AG04450 (cell line): Measurements from ENCODE around the gene P2RY8. TPM values are rescaled to one million over a fixed set of nuclear protein-coding genes. Genes with fewer than 3 reads are reported as not detected.

ENCODE experiments used
- CTCF ChIA-PET: fragments of 300-600, 350-600 bp; formaldehyde crosslinking; extraction: SDS; loops from one replicate; lab custom pipeline; 2022; ENCODE audit warnings: antibody characterized with exemption, inconsistent platforms; lab: Charles Lee
- POLR2A ChIA-PET: fragments of 350-600 bp; formaldehyde crosslinking; extraction: SDS; loops from one replicate; lab custom pipeline; 2021; ENCODE audit warnings: antibody characterized with exemption, inconsistent platforms; lab: Yijun Ruan, JAX
- DNase-seq: peaks from one replicate; pipeline ENCODE4 v3.0.0-alpha.2; 2011; ENCODE audit warnings: low read depth, low spot score
- H3K27ac ChIP-seq: one replicate; pipeline ENCODE4 v1.5.1; 2012; ENCODE audit warnings: low read depth, low read length, control low read depth
- H3K27me3 ChIP-seq: one replicate; pipeline ENCODE4 v1.6.0; 2012; ENCODE audit warnings: low read length; ENCODE audit not compliant: control insufficient read depth, insufficient read depth
- H3K4me3 ChIP-seq: 2 replicates; pipeline ENCODE4 v1.5.1; 2011; ENCODE audit warnings: mild to moderate bottlenecking, low read depth, low read length, control low read depth
- H3K9me3 ChIP-seq: 2 replicates; pipeline ENCODE4 v1.5.1; 2012; ENCODE audit warnings: low read length; ENCODE audit not compliant: control insufficient read depth, insufficient read depth
- CTCF ChIP-seq: IDR thresholded peaks from 2 replicates; pipeline ENCODE4 v1.5.1; 2011; ENCODE audit warnings: low read depth, low read length, control low read depth, inconsistent platforms
- polyA plus RNA-seq: library from polyadenylated mRNA; depleted of rRNA; stranded (reverse); fragments of >200 nt; gene quantifications from 2 replicates; pipeline ENCODE4 v1.2.3, GENCODE V29; 2011

P2RY8 gene
- polyA plus RNA-seq, 1 experiment: not detected

GRCh38 chrX:1472975-1473374 is 64.0 kb downstream of the P2RY8 start:
- Histone ChIP-seq H3K27me3 (no peaks in the 10 kb centered on the region), H3K9me3 (peaks cover 6% of the 10 kb centered on the region), H3K4me3 (no peak overlapping the region), H3K27ac (no peak overlapping the region)
- POLR2A ChIA-PET: no interaction called here
- no peak for TF ChIP-seq CTCF
- no peak for DNase-seq
- CTCF ChIA-PET: no interaction called here

GRCh38 chrX:1468250-1468772 is 68.7 kb downstream of the P2RY8 start:
- Histone ChIP-seq H3K9me3 (peaks cover 6% of the 10 kb centered on the region), H3K27ac (no peak overlapping the region), H3K4me3 (no peak overlapping the region), H3K27me3 (peaks cover 10% of the 10 kb centered on the region)
- CTCF ChIA-PET: no interaction called here
- POLR2A ChIA-PET: no interaction called here
- no peak for TF ChIP-seq CTCF
- no peak for DNase-seq

- Histone ChIP-seq H3K27me3 (peaks cover 10% of the 10 kb centered on the region), H3K27ac (no peak overlapping the region), H3K4me3 (no peak overlapping the region), H3K9me3 (peaks cover 6% of the 10 kb centered on the region)
- DNase-seq: no peak
- POLR2A ChIA-PET: no interaction called here
- no peak for TF ChIP-seq CTCF
- CTCF ChIA-PET: no interaction called here
Measured at GRCh38 chrX:1466971-1467561, 69.9 kb downstream of the P2RY8 start.

- Histone ChIP-seq H3K27ac (no peak overlapping the region), H3K27me3 (peaks cover 10% of the 10 kb centered on the region), H3K9me3 (peaks cover under 1% of the 10 kb centered on the region), H3K4me3 (no peak overlapping the region)
- ChIA-PET CTCF (no interaction called here), POLR2A (no interaction called here)
- no peak for TF ChIP-seq CTCF
- no peak for DNase-seq
Measured at GRCh38 chrX:1466232-1466661, 70.7 kb downstream of the P2RY8 start.

GRCh38 chrX:1465286-1466231 is 71.4 kb downstream of the P2RY8 start:
- POLR2A ChIA-PET: no interaction called here
- DNase-seq: no peak
- Histone ChIP-seq H3K27me3 (peaks cover 10% of the 10 kb centered on the region), H3K9me3 (no peaks in the 10 kb centered on the region; the same call in none of the 2 replicates), H3K27ac (no peak overlapping the region), H3K4me3 (no peak overlapping the region)
- CTCF ChIA-PET: no interaction called here
- no peak for TF ChIP-seq CTCF
